Raji (cell line): Measurements from ENCODE around the gene MRPS27.

Experiments
- POLR2A ChIP-seq: IDR thresholded peaks from 2 replicates; pipeline ENCODE4 v1.6.1; 2011; ENCODE audit warnings: low read depth, low read length, control low read depth; ENCODE audit not compliant: insufficient read depth

Gene MRPS27

DNA sequence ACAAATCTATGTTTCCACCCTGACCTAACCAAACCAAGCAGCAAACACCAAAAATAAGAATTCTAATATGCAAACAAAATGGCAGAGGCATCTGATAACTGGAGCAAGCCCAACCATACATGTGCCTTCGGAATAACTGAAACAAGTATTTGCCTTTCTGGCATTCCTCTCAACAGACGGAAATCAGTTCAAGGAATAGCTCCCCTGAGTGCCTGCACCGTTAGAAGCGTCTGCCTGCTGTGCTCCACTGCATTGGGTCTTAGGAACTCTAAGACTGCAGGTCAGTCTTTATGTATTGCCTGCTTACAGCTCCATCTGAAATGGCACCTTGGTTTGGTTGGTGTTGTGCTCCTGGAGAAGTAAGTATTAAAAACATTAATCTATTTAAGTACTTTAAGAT lies 98.5 kb downstream of the MRPS27 start:
- TF ChIP-seq POLR2A = no peak

DNA sequence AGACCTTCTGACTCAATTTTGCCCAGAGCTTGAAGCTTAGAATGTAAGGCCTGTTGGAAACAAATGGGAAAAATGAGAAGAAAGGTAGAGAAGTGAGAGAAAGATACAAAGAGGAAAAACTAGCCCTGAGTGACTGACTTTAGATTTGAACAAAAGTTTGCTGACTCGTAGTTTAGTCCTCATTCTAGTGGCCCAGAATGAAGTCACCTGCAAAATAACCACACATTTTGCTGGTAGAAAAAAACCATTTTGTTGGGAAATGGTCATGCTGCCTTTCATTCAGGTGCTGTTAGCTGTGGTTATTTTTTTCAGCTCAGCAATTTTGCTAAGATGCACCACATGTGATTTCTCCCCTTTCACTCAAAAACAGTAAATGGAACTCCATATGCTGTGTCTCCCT lies 98.9 kb downstream of the MRPS27 start:
- TF ChIP-seq POLR2A = no peak

DNA sequence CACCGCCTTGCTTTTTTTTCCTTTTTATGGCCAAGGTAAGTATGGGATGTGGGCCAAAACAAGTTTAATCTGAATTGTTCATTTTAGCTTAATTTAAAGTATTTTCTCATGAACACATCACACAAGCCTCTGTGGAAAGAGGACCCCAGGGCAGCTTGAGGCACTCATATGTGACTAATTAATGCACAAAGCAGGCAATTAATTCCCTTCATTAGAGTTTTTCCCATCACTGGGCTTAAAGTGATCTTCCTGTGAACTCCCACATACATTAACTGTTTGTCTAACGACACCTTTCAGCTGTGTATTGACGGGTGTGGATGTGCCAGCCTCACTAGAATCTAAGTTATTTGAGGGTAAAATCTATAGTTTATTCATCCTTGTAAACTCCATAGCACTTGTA lies 103.3 kb downstream of the MRPS27 start:
- TF ChIP-seq POLR2A = no peak

DNA sequence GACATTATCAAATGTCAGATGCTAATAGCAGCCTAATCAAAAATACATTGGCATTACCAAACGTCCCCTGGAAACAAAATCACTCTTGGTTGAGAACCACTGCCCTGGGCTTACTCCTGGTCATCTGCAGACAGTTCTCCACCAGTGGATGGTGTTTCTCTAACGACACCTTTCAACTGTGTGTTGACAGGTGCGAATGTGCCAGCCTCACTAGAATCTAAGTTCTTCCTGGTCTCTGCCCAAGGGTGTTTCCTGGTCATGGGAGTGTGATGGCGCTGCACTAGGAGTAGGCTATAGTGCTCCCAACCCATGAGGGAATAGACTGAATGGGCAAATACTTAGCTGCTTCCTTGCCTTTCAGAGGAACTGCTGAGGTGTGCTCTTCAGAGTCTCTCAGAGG lies 105.9 kb downstream of the MRPS27 start:
- no peak for TF ChIP-seq POLR2A

DNA sequence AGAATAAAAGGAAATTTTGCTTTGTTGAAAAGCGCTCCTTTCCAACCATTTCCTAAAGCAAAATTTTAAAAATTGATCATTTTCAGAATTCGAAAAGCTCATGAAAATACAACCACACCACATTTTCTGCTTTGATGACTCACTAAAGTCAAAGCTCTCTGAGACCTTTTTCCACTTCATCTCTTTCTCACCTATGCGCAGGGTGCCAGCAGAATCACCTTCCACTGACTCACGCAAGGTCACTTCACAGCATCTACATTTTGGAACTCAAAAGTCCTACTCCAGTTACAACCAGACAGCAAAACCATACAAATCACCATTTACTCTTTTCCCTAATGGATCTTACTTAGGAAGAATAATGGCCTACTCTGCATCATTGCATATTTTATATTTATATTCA lies 106.6 kb downstream of the MRPS27 start:
- TF ChIP-seq POLR2A = no peak

DNA sequence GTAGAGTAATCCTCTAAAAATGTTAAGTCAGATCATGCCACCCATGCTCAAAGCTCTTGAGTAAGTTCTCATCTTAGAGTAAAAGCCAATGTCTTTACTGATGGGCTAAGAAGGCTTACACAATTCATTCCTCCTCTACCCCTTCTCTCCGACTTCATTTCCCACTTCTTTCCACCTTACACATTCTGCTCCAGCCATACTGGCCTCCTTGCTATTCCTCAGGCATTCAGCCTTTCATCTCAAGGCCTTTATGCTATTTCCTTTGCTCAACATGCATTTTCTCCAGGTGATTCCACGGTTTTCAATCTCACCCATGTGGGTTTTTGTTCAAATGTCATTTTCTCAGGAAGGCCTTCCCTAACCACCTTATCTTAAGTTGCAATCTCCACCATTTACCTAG lies 107.9 kb downstream of the MRPS27 start:
- TF ChIP-seq POLR2A = no peak

DNA sequence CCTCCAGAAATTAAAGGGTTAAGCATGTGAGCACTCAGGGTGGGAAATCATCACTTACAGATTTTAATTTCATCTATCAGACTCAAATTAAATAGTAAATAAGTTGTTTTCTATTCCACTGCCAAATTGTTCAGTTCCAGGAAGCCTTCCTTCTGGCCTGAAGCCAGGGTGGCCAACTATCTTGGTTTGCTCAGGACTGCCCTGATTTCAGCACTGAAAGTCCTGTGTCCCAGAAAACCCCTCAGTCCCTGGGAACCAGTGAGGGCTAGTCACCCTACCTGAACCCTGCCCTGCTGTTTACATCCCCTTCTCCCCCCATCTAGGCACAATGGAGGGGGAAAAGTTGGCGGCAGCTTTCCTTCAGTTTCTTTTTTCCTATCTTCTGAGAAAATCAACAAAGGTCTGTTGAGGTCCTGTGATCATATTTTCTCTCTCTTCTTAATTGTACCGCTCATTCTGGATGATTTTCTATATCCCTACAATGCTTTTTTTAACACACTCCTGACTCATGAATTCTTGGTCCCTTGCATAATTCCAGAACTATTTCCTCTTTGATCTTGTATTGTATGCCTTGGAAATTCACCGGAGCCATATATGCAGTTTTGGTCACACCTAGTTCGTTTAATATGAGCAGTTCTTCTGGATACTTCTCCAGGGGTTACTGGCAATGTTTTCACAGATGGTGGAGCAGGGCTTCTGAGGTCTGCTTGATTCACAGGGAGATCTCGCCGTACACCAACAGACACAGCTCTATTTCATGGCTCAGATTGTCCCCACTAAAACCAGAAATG lies 109.0 kb downstream of the MRPS27 start:
- no peak for TF ChIP-seq POLR2A

DNA sequence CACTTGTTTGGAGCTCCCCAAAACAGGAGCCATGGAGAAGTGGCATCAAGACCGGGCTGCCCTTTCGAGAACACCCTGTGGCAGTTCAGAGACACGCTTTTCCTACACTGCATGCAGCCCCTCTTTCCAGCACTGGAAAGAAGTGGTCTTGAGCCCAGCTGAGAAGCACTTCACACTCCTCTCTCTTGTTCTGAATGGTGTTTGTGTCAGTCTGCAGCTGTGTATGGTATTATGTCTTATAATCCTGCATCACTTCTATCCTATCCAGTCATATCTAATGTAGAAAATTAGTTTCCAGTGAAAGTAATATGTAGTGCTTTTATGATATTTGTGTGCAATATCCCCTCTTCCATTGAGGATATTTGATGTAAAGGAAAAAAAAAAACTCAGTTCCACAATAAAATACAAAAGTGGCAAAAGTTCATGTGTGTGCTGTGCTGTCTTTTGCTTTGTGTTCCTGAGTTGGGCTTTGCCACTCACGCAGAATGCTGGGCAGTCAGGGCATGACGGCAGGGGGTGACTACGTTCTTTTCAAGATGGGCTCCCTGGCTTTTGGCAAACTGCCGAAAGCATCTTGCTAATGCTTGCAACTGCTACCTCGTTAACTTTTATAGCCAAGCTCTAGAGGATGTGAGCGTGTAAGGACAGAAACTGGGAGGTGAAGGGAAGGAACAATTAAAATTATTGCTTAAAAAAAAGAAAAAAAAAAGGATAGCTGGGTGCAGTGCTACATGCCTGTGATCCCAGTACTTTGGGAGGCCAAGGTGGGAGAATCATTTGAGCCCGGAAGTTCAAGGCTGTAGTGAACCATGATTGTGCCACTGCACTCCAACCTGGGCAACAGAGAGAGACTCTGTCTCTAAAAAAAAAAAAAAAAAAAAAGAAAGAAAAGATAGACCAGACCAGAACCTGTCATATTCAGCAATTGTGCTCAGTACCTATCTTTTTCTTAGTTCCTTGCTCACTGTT lies 110.6 kb downstream of the MRPS27 start:
- no peak for TF ChIP-seq POLR2A

DNA sequence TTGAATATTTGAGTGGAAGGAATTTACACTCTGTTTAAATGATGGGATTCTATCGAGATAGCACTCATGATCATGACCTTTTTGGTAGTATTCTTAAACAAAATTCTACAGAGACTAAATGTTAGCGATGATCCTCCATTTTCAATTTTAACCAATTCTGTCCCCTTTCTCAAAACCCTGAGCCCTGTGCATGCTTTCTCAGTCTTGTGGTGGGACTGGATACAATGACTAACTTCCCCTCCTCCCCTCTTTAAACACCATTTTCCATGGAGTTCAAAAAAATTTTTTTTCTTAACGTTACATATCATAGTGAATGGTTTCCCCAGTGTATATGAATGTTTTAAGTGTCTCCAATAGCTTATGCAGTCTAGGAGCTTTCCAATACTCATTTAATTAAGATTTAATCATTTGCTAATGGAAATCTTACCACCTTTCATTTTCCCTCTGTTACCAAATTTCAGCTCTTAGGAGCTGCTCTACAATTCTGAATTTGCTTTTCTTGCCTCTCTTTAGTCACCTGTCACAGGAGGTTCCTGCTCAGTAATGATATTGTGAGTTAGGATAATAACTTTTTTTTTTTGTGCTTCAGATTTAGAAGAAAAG lies 111.6 kb downstream of the MRPS27 start:
- TF ChIP-seq POLR2A = no peak

DNA sequence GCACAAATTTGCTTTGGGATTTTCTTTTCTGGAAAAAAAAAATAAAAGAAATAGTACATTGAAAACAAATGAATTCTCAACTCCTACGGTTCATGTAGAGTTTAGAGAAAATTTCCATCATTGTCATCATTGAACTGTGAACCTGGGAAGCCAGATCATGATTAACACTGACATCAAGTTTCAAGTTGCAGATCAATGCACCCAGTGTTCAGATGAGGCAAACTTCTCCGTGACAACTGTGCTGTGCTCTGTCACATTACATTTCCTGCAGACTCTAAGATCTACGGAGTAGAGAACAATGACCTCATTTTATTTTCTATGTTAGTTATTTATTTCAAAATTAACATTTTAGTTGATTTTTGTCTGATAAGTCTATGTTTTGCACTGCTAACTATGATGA lies 113.0 kb downstream of the MRPS27 start:
- no peak for TF ChIP-seq POLR2A

DNA sequence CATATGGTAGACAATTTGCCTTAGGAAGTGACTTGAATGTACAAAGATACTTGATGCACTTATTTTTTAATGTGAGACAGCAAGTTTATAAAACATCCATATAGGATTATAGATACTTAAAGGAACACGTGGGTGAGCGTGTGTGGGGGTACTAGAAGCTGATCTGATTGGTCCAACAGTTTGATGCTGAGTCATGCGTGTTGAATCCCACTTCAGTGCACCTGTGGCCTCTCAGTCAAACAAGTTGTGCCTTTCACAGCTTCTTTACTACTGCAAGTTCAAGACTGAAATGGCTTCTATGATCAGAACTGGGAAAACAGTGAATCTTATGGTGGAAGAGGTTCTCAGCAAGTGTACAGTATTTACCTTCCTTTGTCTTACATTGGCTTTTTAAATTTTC lies 113.9 kb downstream of the MRPS27 start:
- no peak for TF ChIP-seq POLR2A

DNA sequence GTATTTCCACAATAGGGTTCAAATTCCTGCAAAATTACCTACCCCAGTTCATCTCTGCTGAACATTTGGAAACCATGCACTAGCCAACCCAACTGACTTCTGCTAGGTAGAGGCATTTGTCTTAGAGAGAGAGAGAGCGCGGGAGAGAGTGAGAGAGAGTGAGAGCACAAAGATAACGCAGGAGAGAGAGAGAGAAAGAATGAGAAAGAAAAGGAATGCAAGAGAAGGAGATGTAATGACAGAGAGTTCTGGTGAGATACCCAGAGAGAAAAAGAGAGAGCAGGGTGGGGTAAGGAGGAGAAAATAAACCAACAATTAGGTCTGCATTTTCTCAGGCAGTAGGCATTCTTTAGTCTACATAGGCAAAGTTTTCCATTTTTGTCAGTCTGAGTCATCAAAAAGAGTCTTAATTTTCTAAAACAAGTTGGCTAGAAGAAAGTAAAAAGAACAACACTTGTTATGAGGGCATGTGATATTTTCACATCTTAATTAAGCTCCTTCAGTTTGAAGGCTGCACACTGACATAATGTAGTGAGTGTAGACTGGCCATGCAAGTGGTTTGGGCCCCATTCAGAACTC lies 114.5 kb downstream of the MRPS27 start:
- TF ChIP-seq POLR2A = no peak

DNA sequence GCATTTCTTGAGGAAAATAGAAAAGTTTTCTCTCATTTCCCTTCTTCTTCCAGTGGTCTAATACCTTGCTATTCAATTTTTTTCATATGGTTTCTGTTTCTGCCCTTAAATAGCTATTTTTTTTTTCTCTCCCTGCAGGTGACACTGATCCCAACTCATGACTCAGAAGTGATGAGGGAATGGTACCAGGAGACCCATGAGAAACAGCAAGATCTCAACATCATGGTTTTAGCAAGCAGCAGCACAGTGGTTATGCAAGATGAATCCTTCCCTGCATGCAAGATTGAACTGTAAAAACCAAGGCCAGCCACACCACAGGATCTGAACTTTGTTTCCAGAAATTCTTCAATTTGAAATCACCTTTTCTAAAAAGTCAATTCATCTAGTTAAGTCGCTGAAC lies 115.1 kb downstream of the MRPS27 start:
- no peak for TF ChIP-seq POLR2A

DNA sequence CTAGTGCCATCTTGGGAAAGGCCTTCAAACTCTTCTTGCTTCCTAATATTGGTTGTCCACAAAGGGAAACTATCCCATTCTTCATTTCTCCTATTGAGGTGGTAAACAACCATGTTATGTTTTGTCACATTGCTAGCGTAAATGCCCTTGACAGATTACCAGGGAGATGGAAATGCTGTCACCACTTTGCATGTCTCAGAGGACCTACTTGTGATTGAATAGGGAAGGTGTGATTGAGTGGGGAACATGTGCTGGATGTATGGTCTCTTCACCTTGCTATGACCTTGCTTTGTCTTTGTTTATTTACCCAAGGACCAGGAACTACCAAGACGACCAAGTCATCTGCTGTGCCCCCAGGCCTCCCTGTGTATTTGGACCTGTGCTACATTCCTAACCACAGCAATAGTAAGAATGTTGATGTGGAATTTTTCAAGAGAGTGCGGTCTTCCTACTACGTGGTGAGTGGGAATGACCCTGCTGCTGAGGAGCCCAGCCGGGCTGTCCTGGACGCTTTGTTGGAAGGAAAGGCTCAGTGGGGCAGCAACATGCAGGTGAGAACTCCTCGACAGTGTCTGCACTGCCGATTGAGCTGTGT lies 116.7 kb downstream of the MRPS27 start:
- TF ChIP-seq POLR2A = no peak

DNA sequence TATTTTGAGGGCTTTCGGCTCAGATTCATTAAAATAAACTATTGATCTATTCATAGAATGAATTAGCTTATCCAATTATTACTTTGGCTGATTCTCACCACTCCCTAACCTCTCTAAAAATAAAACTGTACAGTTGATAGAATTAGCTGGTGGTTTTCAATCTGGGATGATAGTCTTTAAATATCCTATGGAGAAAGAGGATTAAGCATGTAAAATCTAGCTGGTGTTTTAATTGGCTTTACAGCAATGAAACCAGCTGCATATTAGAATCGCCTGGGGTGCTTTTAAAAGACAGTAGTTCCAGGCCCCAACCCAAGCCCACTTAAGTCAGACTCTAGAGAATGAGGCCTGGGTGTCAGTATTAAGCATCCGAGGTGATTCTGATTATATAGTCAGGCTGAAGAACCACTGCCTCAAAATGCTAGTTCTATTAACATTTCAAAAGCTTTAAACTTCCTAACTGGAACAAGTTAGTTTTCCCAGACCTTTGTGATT lies 117.7 kb downstream of the MRPS27 start:
- no peak for TF ChIP-seq POLR2A
